Measurements from ENCODE around the gene PDE6D.
A peak's percentile ranks its signal among the peaks of the same experiment; 100 is the strongest.

PDE6D gene

DNA sequence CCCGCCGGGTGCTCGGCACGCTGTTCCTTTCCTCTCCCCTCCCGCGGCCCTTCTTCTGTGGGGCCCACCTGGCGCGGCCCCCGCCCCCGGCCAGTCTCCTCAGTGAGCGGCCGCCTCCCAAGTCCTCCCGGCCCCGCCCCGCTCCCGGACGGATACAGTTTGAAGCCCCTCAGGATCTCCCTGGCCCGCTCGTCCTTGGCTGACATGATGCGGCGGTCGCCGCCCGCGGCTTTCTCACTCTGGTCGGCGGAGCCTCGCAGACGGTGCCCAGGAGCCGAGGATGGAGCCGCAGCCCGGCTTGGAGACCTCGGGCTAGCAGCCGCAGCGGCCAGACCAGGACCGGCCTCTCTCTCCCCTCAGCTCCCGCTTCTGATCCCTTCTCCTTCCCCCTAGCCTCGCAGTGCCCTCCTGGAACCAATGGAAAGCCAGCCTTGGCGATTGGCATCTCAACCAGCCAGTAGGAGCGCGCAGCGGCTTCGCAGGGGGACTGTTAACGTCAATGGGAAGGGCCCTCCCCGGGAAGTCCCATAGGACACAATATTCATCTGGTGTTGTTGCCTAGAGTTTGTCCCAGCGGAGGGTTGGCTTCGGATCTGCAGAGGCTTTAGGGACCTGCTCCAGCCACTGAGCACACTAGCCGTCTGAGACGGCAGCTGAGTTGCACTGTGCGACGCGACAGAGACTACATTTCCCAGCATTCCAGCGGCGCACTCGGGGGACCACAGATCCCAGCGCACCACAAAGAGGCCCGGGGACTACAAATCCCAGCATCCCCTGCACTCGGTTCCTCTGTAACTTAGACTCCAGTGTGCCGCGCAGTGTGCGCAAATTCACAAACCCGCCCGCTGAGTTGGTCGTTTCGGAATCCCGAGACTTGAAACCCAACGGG lies at the start of gene PDE6D:
TSS of gene PDE6D (minus strand) at position 374 of the 889 bp plus-strand sequence. CDS start at position 206, 168 bp downstream.
- DNase-seq = peak; percentile 91 to 97

DNA sequence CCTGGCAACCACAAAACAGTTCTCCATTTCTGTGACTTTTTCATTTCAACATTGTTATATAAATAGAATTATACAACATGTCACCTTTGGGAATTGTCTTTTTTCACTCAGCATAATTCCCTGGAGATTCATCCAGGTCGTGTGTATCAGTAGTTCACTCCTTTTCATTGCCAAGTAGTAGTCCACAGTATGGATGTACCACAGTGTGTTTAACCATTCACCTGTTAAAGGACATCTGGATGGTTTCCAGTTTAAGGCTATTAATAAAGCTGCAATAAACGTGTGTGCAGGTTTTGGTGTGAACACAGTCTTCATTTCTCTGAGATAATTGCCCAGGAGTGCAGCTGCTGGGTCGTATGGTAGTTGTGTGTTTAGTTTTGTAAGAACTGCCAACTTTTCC lies 40.8 kb upstream of the PDE6D start:
- no peak for DNase-seq

DNA sequence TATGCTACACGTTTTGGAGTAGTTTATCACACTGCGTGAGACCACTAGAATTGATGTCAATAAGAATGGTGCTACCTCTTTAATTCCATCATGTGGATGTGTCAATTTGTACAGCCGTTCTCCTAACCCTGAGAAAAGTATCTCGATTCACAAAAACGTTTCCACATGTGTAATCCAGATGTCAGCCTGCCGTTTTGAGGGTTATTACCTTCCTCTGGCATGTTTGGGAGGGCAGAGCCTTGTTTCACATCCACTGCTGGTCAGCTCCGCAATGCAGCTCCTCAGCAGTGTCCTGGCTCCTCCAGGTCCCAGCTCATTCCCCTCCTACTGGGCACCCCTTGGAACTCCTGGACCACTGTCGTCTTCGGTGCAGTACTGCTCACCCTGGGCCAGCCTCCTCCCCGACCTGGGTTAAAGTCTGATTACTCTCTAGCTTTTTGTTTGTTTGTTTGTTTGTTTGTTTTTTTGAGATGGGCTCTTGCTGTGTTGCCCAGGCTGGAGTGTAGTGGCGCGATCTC lies 39.8 kb upstream of the PDE6D start:
- DNase-seq = no peak

DNA sequence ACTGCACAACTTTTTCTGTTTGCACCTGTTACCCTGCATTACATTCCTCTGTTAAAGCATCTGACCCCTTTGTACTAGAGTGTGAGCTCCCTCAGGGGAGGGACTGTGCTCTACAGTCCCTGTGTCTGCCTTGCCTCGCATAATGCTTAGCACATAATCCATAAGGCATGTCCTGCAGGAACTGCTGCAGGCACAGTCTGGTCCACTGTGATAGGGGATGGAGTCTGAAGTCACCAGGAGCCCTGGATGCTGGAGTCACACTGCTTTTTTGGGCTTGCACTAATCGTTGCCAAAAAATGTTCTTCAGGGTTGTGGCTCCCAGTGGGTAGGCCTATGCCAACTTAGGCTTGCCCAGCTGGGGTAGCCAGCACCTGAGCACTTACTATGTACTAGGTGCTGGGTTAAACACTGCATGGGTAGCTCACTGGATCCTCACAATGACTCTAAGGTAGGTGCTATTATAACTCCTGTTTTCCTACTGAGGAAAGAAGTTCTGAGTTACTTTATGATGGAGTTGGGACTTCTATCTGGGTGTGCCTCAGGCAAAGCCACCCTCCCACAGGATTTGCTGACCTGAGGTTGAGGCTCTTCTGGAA lies 38.5 kb upstream of the PDE6D start:
- no peak for DNase-seq

DNA sequence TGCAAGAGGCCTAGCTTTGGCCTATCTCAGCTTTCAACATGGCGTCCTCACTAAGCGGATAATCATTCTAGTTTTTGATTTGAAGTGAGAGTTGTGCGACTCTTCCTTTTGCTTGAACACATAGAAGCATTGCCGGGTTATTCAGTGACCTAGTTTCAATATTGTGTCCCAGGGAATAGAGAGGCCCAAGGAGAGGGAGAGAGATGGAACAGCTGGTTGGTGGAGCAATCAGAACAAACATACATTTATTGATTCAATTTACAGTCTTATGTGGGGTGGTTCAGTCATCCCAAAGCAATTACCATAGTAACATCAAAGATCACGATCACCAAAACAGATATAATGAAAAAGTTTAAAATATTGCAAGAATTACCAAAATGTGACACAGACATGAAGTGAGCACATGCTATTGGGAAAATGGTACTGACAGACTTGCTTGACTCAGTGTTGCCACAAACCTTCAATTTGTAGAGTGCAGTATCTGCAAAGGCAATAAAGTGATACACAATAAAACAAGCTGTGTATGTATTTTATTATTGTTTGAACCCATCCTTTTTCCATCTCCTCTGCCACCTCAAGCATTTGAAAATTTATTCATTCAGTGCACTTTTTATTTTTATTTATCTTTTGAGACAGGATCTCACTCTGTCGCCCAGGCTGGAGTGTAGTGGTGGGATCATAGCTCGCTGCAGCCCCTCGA lies 35.4 kb upstream of the PDE6D start:
- no peak for DNase-seq

DNA sequence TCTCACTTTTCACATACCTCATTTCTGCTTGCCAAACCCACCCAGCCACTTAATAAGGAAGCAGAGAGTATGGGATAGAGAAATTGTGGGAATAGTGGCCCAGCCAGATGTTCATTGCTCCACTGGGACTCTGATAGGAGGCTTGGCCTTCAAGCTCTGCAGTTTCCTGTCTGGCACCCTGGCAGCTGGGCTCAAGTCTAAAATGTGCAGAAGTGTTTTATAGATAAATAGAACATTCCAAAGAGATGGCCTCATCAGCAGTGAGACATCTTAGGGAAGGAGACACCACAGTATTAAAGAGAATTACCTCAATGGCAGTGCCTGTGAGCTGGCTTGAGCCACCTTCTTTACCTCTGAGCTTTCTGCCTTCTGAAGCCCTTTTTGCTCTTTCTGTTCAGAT lies 29.8 kb upstream of the PDE6D start:
- DNase-seq = no peak

GRCh38 chr2:231807020-231807419 lies 25.9 kb upstream of the PDE6D start:
- no peak for DNase-seq

GRCh38 chr2:231803501-231804138 lies 22.5 kb upstream of the PDE6D start:
- no peak for DNase-seq

- peak; percentile 6 to 27 for DNase-seq
Measured at GRCh38 chr2:231800493-231801091, 19.5 kb upstream of the PDE6D start.

- DNase-seq = no peak
Measured at GRCh38 chr2:231795525-231796327, 14.6 kb upstream of the PDE6D start.

- DNase-seq = no peak
Measured at GRCh38 chr2:231794383-231794782, 13.3 kb upstream of the PDE6D start.

- DNase-seq = no peak
Measured at GRCh38 chr2:231791107-231791506, 10.0 kb upstream of the PDE6D start.

DNA sequence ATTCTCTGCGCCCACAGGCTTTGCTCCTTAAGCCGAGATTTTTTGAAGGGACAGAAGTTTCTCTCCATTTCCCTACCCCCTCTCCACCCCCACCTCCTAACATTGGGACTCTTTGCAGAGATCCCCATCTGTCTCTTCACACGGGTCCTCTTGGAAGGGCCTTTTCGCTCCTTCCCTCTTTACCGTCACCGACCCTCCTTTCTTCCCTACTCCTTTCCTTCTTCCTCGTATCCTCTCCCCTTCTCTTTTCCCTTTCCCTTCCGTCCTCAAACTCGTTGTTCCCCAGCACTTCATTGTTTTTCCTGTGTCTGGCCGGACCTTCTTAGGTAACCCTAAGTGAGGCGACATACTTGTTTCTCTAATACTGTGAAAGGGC lies 5.8 kb upstream of the PDE6D start:
- DNase-seq = no peak

DNA sequence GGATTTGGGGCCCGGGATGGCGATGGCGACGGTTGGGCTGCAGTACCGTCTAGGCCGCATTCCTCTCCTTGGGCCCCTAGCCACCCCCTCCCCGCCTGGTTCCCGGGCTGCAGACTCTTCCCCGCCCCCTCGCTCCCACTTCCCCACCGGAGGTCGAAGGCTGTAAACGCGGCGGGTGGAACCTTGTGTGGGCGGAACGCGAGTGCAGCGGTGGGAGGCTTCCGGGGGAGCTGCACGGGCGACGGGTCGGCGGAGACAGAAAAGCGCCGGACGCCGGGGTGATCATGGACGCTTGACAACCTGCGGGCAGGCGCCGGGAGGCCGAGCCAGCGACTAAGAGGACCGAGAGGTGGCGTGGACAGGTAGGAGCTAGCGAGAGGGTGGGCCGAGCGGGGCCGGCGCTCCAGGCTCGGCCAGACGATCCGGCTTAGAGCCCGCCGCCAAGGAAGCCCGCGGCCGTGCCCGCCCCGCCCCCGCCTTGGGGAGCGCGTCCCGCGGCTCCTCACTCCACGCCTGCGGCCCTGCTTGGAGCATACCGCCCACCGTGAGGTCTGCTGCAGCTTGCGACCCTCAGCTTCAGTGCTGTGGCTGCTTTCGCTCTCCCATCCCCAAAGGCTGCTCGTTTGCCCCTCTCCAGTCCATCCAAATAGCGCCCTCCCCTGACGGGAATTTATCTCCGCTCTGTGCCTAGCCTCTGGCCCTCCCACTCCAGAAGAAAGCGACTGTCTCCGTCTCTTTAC lies 5.3 kb upstream of the PDE6D start, which contains the start of gene COPS7B:
TSS of gene COPS7B (plus strand) at position 269 of the 740 bp plus-strand sequence. CDS start 2,126 bp downstream, outside the sequence.
- DNase-seq = peak; percentile 79 to 83

- DNase-seq = no peak
Measured at GRCh38 chr2:231785822-231786176, 4.7 kb upstream of the PDE6D start.

- DNase-seq = no peak
Measured at GRCh38 chr2:231785413-231785812, 4.3 kb upstream of the PDE6D start.

GRCh38 chr2:231781798-231782726 lies 980 bp upstream of the PDE6D start:
- peak in 1 of 2 donors; percentile 8 for DNase-seq

- peak in 1 of 2 donors; percentile 4 for DNase-seq
Measured at GRCh38 chr2:231780123-231780908, 766 bp downstream of the PDE6D start.

Data from activated CD4-positive, alpha-beta T cell treated with anti-CD3 and anti-CD28 coated beads for 4 hours (primary cell).